Measurements from ENCODE around the gene SIRT3.
"Not testable (repeated sequence)": the region's sequence is repeated elsewhere in the genome, so short reads cannot be mapped to it uniquely, and the experiment has no call there.

The SIRT3 gene

GRCh38 chr11:201966-202365, 34.2 kb downstream of the SIRT3 start:
- ATAC-seq (peak; percentile 5), DNase-seq (no peak)
- H3K4me3 Mint-ChIP-seq = peak overlapping the region; percentile 51
- H3K27me3 Mint-ChIP-seq = no peaks in the 10 kb centered on the region
- peaks cover 55% of the 10 kb centered on the region for H3K4me1 Mint-ChIP-seq
- peak overlapping the region; percentile 91 for H3K27ac Mint-ChIP-seq
- no peaks in the 10 kb centered on the region for H3K9me3 Mint-ChIP-seq
- H3K36me3 Mint-ChIP-seq (ENCODE audit: low read depth) = peaks cover 23% of the 10 kb centered on the region

DNA sequence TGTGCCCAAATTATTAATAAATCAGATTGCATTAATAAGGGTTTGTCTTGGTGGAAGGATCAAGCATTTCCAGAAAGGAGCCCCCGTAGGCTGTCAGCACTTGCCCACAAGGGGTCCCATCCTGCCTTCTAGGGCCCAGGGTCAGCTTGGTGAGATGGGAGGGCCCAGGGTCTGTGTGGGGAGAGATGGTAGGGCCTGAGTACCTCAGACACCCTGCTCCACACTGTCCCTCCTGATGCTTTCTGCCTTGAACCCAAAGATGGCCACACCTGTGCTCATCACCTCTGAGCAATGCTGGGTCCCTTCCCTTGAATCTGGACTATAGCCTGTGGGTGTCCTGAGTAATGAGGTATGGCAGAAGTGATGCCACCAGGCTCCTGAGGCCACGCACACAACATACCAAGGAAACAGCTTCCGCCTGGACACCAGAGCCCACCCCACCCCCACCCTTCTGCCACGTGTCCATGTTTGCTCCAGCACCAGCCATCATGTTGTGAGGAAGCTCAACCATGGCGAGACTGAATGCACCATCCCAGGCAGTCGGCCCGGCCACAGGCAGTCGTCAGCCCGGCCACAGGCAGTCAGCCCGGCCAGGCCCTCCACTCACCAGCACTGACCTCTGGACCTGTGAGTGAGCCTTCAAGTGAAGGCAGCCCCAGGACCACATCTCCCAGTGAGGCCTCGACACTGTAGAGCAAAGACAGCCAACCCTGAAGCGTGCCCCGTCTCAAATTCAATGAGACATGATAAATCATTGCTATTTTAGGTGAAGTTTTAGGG, 35.7 kb downstream of the SIRT3 start:
- peaks cover 15% of the 10 kb centered on the region for H3K36me3 Mint-ChIP-seq (ENCODE audit: low read depth)
- H3K4me1 Mint-ChIP-seq = peaks cover 46% of the 10 kb centered on the region
- peak overlapping the region; percentile 91 for H3K27ac Mint-ChIP-seq
- H3K9me3 Mint-ChIP-seq = no peaks in the 10 kb centered on the region
- no peaks in the 10 kb centered on the region for H3K27me3 Mint-ChIP-seq
- DNase-seq = no peak
- no peak overlapping the region for H3K4me3 Mint-ChIP-seq
- no peak for ATAC-seq

GRCh38 chr11:199782-200181, 36.4 kb downstream of the SIRT3 start:
- ATAC-seq (no peak), DNase-seq (peak; percentile 2)
- H3K4me3 Mint-ChIP-seq = no peak overlapping the region
- H3K27ac Mint-ChIP-seq = no peak overlapping the region
- H3K9me3 Mint-ChIP-seq = no peaks in the 10 kb centered on the region
- no peaks in the 10 kb centered on the region for H3K27me3 Mint-ChIP-seq
- H3K36me3 Mint-ChIP-seq (ENCODE audit: low read depth) = peaks cover 12% of the 10 kb centered on the region
- peaks cover 41% of the 10 kb centered on the region for H3K4me1 Mint-ChIP-seq

DNA sequence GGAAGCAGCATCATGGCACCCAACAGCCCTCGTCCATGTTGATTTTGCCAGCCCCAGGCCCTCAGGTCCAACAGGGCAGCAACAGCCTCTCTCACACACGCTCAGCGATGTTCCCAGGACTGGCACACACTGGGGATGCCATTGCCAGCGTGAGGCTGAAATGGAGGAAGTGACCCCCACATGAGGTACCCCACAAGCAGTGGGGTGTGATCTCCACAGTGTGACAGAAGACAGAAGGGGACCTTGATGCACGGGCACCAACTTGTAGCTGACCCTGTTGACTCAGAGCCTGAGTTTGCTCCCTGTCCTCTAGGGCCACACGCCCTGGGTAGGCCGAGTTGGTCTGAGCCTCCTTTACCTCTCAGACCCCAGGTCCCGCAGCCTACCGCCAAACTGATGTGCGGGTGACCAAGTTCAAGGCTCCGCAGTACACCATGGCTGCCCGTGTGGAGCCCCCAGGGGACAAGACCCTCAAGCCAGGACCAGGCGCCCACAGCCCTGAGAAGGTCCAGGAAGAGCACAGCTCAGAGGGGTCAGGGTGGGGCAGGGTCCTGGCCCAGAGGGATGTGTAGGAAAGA, 37.0 kb downstream of the SIRT3 start:
- Mint-ChIP-seq H3K4me3 (no peak overlapping the region), H3K36me3 (ENCODE audit: low read depth) (peaks cover 12% of the 10 kb centered on the region), H3K27me3 (no peaks in the 10 kb centered on the region), H3K4me1 (peaks cover 35% of the 10 kb centered on the region), H3K27ac (no peak overlapping the region), H3K9me3 (no peaks in the 10 kb centered on the region)
- DNase-seq = no peak
- no peak for ATAC-seq

GRCh38 chr11:198236-198806, 37.8 kb downstream of the SIRT3 start:
- peaks cover 28% of the 10 kb centered on the region for H3K4me1 Mint-ChIP-seq
- no peak overlapping the region for H3K27ac Mint-ChIP-seq
- no peaks in the 10 kb centered on the region for H3K9me3 Mint-ChIP-seq
- DNase-seq (no peak), ATAC-seq (no peak)
- H3K27me3 Mint-ChIP-seq = no peaks in the 10 kb centered on the region
- no peak overlapping the region for H3K4me3 Mint-ChIP-seq
- peaks cover 8% of the 10 kb centered on the region for H3K36me3 Mint-ChIP-seq (ENCODE audit: low read depth)

GRCh38 chr11:197741-198235, 38.4 kb downstream of the SIRT3 start:
- DNase-seq = no peak
- no peaks in the 10 kb centered on the region for H3K9me3 Mint-ChIP-seq
- no peak for ATAC-seq
- no peak overlapping the region for H3K4me3 Mint-ChIP-seq
- H3K36me3 Mint-ChIP-seq (ENCODE audit: low read depth) = peaks cover 4% of the 10 kb centered on the region
- H3K27me3 Mint-ChIP-seq = no peaks in the 10 kb centered on the region
- no peak overlapping the region for H3K27ac Mint-ChIP-seq
- peaks cover 22% of the 10 kb centered on the region for H3K4me1 Mint-ChIP-seq

DNA sequence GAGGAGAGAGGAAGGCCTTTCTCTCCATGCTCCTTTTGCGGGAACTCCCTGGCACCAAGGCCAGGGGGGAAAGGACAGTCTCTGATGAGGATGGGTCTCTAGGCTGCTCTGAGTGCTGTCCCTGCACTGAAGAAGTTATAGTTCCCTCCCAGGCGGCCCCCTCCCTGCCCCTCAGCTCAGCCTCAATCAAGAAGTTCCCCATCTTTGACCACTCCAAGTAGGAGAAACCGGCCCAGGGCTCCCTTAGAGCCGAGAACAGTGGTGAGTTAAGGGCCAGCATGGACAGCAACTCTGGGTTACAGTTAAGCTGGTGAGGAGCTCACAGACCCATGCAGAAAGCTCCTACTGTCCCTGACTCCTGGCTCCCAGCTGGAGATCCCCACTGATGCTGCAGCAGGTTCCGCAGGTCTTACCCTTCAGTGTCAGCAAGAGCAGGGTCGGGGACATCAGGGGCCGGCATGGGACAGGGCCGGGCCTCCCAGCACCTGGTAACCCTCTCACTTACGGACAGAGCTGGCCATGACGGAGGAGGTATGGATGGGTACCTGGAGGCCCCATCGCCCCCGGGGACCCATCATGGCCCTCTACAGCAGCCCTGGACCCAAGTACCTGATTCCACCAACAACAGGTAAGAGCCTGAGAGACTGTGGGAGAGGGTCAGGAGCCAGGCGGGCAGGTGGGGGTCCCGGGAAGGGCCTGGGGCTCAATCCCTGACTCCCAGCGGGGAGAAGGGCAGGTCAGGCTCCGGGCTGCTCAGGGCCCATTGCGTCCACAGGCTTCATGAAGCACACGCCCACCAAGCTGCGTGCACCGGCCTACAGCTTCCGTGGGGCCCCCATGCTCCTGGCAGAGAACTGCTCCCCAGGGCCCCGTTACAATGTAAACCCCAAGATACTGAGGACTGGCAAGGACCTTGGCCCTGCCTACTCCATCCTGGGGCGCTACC, 39.1 kb downstream of the SIRT3 start:
- H3K27ac Mint-ChIP-seq = no peak overlapping the region
- no peak overlapping the region for H3K4me3 Mint-ChIP-seq
- ATAC-seq (no peak), DNase-seq (peak; percentile 1)
- no peaks in the 10 kb centered on the region for H3K9me3 Mint-ChIP-seq
- no peaks in the 10 kb centered on the region for H3K27me3 Mint-ChIP-seq
- peaks cover 17% of the 10 kb centered on the region for H3K4me1 Mint-ChIP-seq
- no peaks in the 10 kb centered on the region for H3K36me3 Mint-ChIP-seq (ENCODE audit: low read depth)

- ATAC-seq; H3K27ac Mint-ChIP-seq; H3K36me3 Mint-ChIP-seq (ENCODE audit: low read depth); DNase-seq; H3K4me3 Mint-ChIP-seq; H3K4me1 Mint-ChIP-seq; H3K27me3 Mint-ChIP-seq; H3K9me3 Mint-ChIP-seq: not testable (repeated sequence)
Observed at GRCh38 chr11:193481-193880, 42.7 kb downstream of the SIRT3 start.

GRCh38 chr11:192674-193128, 43.4 kb downstream of the SIRT3 start, which contains the start of gene SCGB1C1:
TSS of gene SCGB1C1 (plus strand) at chr11:193078. CDS start at chr11:193100, 22 bp downstream.
- not testable (repeated sequence) for H3K27me3 Mint-ChIP-seq; H3K36me3 Mint-ChIP-seq (ENCODE audit: low read depth); H3K27ac Mint-ChIP-seq; ATAC-seq; H3K9me3 Mint-ChIP-seq; H3K4me1 Mint-ChIP-seq; H3K4me3 Mint-ChIP-seq; DNase-seq

DNA sequence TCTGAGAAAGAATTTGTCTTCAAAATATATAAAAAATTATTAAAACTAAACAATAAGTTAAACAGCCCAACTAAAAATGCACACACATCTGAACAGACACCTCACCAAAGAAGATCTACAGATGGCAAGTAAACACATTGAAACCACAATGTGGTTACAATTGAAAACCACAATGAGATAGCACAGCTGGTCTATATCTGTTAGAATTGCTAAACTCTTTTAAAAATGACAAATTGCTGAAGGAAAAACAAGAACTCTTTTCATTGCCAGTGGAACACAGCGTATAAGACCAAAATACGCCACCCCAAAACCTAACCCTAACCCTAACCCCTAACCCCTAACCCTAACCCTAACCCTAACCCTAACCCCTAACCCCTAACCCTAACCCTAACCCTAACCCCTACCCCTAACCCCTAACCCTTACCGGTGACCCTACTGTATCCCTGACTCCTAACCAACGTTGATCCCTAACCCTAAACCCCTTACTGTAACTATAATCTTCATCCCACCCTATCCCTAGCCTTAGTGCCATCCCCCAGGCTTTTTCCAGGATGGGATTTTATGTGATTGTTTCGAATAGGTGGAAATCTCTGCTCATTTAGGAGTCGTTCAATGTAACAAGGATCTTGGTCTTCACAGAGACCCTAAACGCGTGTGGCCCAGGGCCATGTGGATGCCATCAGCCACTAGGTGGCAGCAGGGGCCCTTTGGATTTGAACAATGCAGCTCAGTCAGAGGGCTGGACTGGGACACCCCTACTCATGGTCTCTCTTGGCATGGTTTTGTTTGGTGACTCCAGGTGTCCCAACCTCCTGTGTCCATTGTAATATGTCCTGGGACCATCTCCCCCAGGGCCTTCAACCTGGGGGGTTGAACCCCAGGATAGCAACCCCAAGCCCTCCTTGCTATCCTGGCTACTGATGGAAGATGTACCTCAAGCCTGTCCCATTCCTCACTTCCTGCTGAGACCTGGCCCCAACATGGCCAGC, 44.4 kb downstream of the SIRT3 start:
- DNase-seq (peak; percentile 39), ATAC-seq (peak; percentile 62)
- not testable (repeated sequence) for H3K4me1 Mint-ChIP-seq; H3K36me3 Mint-ChIP-seq (ENCODE audit: low read depth); H3K27ac Mint-ChIP-seq; H3K4me3 Mint-ChIP-seq; H3K9me3 Mint-ChIP-seq; H3K27me3 Mint-ChIP-seq

DNA sequence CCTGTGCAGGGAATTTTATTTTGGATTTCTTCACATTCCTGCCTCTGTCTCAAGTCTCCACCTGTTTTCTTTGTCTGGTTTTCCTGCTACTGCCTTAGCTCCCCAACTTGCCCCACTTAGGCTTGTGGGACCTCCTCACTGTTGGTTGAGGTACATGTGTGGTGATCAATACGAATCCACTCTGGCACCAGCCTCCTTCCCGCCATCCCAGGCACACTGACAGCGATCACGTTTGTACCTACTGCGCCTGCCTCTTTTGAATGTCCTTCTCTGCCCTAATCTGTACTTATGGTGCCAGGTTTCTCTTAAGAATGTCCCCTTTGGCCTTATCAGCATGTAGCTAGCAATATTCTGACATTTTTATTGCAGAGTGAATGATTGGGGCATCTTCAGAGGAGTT, 45.6 kb downstream of the SIRT3 start:
- not testable (repeated sequence) for DNase-seq; H3K36me3 Mint-ChIP-seq (ENCODE audit: low read depth); H3K27me3 Mint-ChIP-seq; H3K27ac Mint-ChIP-seq; H3K4me3 Mint-ChIP-seq; H3K9me3 Mint-ChIP-seq; H3K4me1 Mint-ChIP-seq; ATAC-seq

DNA sequence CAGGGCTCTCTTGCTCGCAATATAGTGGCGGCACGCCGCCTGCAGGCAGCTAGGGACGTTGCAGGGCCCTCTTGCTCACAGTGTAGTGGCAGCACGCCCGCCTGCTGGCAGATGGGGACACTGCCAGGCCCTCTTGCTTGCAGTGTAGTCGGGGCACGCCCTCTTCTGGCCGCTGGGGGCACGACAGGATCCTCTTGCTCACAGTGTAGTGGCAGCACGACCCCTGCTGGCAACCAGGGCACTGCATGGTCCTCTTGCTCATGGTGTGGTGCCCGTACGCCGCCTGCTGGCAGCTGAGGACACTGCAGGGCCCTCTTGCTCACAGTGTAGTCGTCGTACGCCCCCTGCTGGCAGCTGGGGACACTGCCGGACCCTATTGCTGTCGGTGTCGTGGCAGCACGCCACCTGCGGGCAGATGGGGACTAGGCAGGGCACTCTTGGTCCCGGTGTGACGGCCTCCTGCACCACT, 46.3 kb downstream of the SIRT3 start:
- peak; percentile 45 for DNase-seq
- H3K4me1 Mint-ChIP-seq = not testable (repeated sequence)

GRCh38 chr11:189200-189783, 46.9 kb downstream of the SIRT3 start:
- not testable (repeated sequence) for H3K36me3 Mint-ChIP-seq (ENCODE audit: low read depth); H3K27me3 Mint-ChIP-seq; H3K4me1 Mint-ChIP-seq; H3K9me3 Mint-ChIP-seq; DNase-seq; H3K27ac Mint-ChIP-seq; H3K4me3 Mint-ChIP-seq
- ATAC-seq = peak; percentile 18

More for the DNA sequence above, 46.3 kb downstream of the SIRT3 start:
- H3K27ac Mint-ChIP-seq; H3K27me3 Mint-ChIP-seq; H3K36me3 Mint-ChIP-seq (ENCODE audit: low read depth); H3K4me3 Mint-ChIP-seq; H3K9me3 Mint-ChIP-seq: not testable (repeated sequence)
- ATAC-seq = peak; percentile 80
